Neuronal stem cell (in vitro differentiated cells): ENCODE results near the gene SORCS3.

Experiments used
- DNase-seq: peaks from one replicate; pipeline ENCODE4 v3.0.0-alpha.2; 2013; ENCODE audit warnings: low spot score
- H2AFZ ChIP-seq: one replicate; pipeline ENCODE4 v1.6.1; 2013; ENCODE audit warnings: mild to moderate bottlenecking, low read length, inconsistent platforms
- H2AK5ac ChIP-seq: 2 replicates; pipeline ENCODE4 v1.6.1; 2013; ENCODE audit warnings: low read depth, mild to moderate bottlenecking, inconsistent platforms, low read length, moderate library complexity, mixed read lengths
- H2BK120ac ChIP-seq: 2 replicates; pipeline ENCODE4 v1.6.1; 2013; ENCODE audit warnings: low read depth, mild to moderate bottlenecking, inconsistent platforms, low read length, moderate library complexity, mixed read lengths
- H2BK12ac ChIP-seq: one replicate; pipeline ENCODE4 v1.6.1; 2013; ENCODE audit warnings: low read length, inconsistent platforms
- H2BK15ac ChIP-seq: 2 replicates; pipeline ENCODE4 v1.6.1; 2013; ENCODE audit warnings: mild to moderate bottlenecking, low read length, inconsistent platforms, mixed read lengths
- H2BK5ac ChIP-seq: one replicate; pipeline ENCODE4 v1.6.1; 2013; ENCODE audit warnings: inconsistent platforms, mild to moderate bottlenecking, low read length, moderate library complexity
- H3K14ac ChIP-seq: one replicate; pipeline ENCODE4 v1.6.1; 2013; ENCODE audit warnings: low read length, inconsistent platforms
- H3K18ac ChIP-seq: 2 replicates; pipeline ENCODE4 v1.6.1; 2013; ENCODE audit warnings: low read length, inconsistent platforms
- H3K23ac ChIP-seq: 2 replicates; pipeline ENCODE4 v1.6.1; 2013; ENCODE audit warnings: low read depth, mild to moderate bottlenecking, mixed read lengths, low read length, inconsistent platforms; ENCODE audit not compliant: poor library complexity
- H3K27ac ChIP-seq: replicated peaks from 3 replicates; pipeline ENCODE4 v1.5.1; 2013; ENCODE audit warnings: low read length, inconsistent platforms
- H3K27me3 ChIP-seq, 3 experiments: 2 replicates each; pipeline ENCODE4 v1.6.1; 2013; ENCODE audit warnings: low read length in 3 of 3, mild to moderate bottlenecking in 2 of 3, inconsistent platforms in 1 of 3, low read depth in 1 of 3, mixed read lengths in 1 of 3, moderate library complexity in 1 of 3; ENCODE audit not compliant: control insufficient read depth in 3 of 3, insufficient read depth in 3 of 3
- H3K36me3 ChIP-seq, 2 donors: replicated peaks in 1 of 2; 2 replicates each; pipeline ENCODE4 v1.6.1; 2013; ENCODE audit warnings: low read length in 2 of 2; ENCODE audit not compliant: control insufficient read depth in 2 of 2, insufficient read depth in 2 of 2
- H3K4ac ChIP-seq: 2 replicates; pipeline ENCODE4 v1.6.1; 2013; ENCODE audit warnings: inconsistent platforms, mild to moderate bottlenecking, low read length, moderate library complexity
- H3K4me1 ChIP-seq, 2 donors: 1 replicate in 1 of 2; 2 replicates in 1 of 2; pipeline ENCODE4 v1.6.1; 2013; ENCODE audit warnings: low read length in 2 of 2, low read depth in 1 of 2; ENCODE audit not compliant: control insufficient read depth in 2 of 2, insufficient read depth in 1 of 2
- H3K4me2 ChIP-seq: one replicate; pipeline ENCODE4 v1.6.1; 2013; ENCODE audit warnings: mild to moderate bottlenecking, low read length, inconsistent platforms; ENCODE audit not compliant: insufficient read depth, poor library complexity, severe bottlenecking
- H3K4me3 ChIP-seq, 2 donors: 2 replicates each; pipeline ENCODE4 v1.5.1; 2013; ENCODE audit warnings: low read length in 2 of 2, mild to moderate bottlenecking in 2 of 2, inconsistent platforms in 1 of 2, moderate library complexity in 1 of 2
- H3K79me1 ChIP-seq: one replicate; pipeline ENCODE4 v1.6.1; 2013; ENCODE audit warnings: low read depth, mild to moderate bottlenecking, inconsistent platforms, low read length, moderate library complexity
- H3K9ac ChIP-seq: one replicate; pipeline ENCODE4 v1.6.1; 2013; ENCODE audit warnings: mild to moderate bottlenecking, low read depth, low read length, inconsistent platforms; ENCODE audit not compliant: poor library complexity
- H3K9me3 ChIP-seq, 2 donors: replicated peaks in 1 of 2; 2 replicates each; pipeline versions ENCODE3 to v1.6.1; 2013; ENCODE audit warnings: low read length in 2 of 2, mild to moderate bottlenecking in 2 of 2, inconsistent platforms in 1 of 2, low read depth in 1 of 2, mixed read lengths in 1 of 2, moderate library complexity in 1 of 2; ENCODE audit not compliant: control insufficient read depth in 2 of 2, insufficient read depth in 1 of 2
- H4K8ac ChIP-seq: one replicate; pipeline ENCODE4 v1.6.1; 2013; ENCODE audit warnings: low read depth, mild to moderate bottlenecking, inconsistent platforms, low read length, moderate library complexity
- H4K91ac ChIP-seq: one replicate; pipeline ENCODE4 v1.6.1; 2013; ENCODE audit warnings: low read length, low read depth, mild to moderate bottlenecking, inconsistent platforms; ENCODE audit not compliant: poor library complexity
- WGBS, 2 donors: extraction: QIAGEN DNeasy Blood & Tissue Kit; methylation state at CpG; one replicate each; pipeline ENCODE4 v1.1.7; 2013; ENCODE audit warnings: missing lambda C conversion rate in 2 of 2, mixed read lengths in 1 of 2; ENCODE audit not compliant: insufficient read length in 2 of 2, insufficient replicate concordance in 1 of 2; ENCODE audit errors: extremely low coverage in 2 of 2; 5-methylcytosine and 5-hydroxymethylcytosine counted together

SORCS3 gene

GRCh38 chr10:105252911-105253310, 611.8 kb downstream of the SORCS3 start:
- no peak overlapping the region for H2BK12ac ChIP-seq
- no peaks in the 10 kb centered on the region for H3K9me3 ChIP-seq
- H3K23ac ChIP-seq: no peak overlapping the region
- H2AFZ ChIP-seq: no peak overlapping the region
- no peak overlapping the region for H4K91ac ChIP-seq
- H3K36me3 ChIP-seq: no peaks in the 10 kb centered on the region
- H2BK15ac ChIP-seq: no peak overlapping the region
- H3K18ac ChIP-seq: peak overlapping the region; percentile 60
- no peak overlapping the region for H3K4me2 ChIP-seq
- no peak overlapping the region for H4K8ac ChIP-seq
- no peak overlapping the region for H2BK5ac ChIP-seq
- H2BK120ac ChIP-seq: no peak overlapping the region
- no peaks in the 10 kb centered on the region for H3K4me1 ChIP-seq
- no peak overlapping the region for H2AK5ac ChIP-seq
- no peak overlapping the region for H3K14ac ChIP-seq
- no peaks in the 10 kb centered on the region for H3K27me3 ChIP-seq
- no peak overlapping the region for H3K4ac ChIP-seq
- DNase-seq: no peak
- H3K9ac ChIP-seq: no peak overlapping the region
- H3K79me1 ChIP-seq: no peaks in the 10 kb centered on the region
- no peak overlapping the region for H3K4me3 ChIP-seq
- no peak overlapping the region for H3K27ac ChIP-seq

DNA sequence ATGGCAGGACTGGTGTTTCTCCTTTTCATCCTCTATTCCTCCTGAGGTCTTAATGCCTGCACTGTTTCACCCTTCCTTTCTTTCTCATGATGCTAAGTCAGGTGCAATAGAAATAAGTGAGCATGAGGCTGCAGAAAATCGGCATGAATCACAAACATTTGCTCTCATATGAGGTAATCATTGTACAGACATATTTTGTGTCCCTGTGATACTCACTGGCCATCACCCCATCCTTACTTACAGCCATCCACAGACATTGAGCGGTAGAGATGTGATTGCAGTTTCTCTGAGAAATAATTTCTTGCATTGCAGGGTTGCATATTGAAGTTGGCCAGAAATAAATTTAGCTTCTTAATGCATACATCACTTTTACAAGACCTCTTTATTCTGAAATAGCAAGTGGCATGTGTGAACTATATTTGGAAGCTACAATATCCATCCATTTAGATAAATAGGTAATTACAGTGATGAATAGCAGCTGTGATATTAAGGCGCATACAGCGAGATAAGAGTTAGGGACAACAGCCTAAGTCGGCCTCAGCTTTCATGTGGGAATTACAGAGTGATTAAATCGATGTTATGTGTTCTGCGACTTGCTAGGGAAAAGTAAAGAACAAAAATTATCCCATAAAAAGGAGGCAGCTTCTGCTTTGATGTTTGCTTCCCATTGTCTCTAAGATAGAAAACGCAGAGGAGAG, 612.6 kb downstream of the SORCS3 start:
- Histone ChIP-seq H2BK15ac (no peak overlapping the region), H3K4me3 (no peak overlapping the region), H3K4me1 (no peaks in the 10 kb centered on the region), H2BK12ac (no peak overlapping the region), H3K9ac (no peak overlapping the region), H2AK5ac (no peak overlapping the region), H3K27ac (no peak overlapping the region), H3K9me3 (no peaks in the 10 kb centered on the region), H3K36me3 (no peaks in the 10 kb centered on the region), H3K4me2 (no peak overlapping the region), H2BK5ac (no peak overlapping the region), H3K79me1 (no peaks in the 10 kb centered on the region), H2BK120ac (no peak overlapping the region), H3K18ac (no peak overlapping the region), H4K91ac (no peak overlapping the region), H3K23ac (no peak overlapping the region), H3K27me3 (no peaks in the 10 kb centered on the region), H3K14ac (no peak overlapping the region), H4K8ac (no peak overlapping the region), H2AFZ (no peak overlapping the region), H3K4ac (no peak overlapping the region)
- WGBS, 2 donors: no CpG with 5 or more reads among the region's 8 CpGs
- no peak for DNase-seq

- no peaks in the 10 kb centered on the region for H3K9me3 ChIP-seq
Measured at GRCh38 chr10:105258036-105258673, 617.1 kb downstream of the SORCS3 start.

DNA sequence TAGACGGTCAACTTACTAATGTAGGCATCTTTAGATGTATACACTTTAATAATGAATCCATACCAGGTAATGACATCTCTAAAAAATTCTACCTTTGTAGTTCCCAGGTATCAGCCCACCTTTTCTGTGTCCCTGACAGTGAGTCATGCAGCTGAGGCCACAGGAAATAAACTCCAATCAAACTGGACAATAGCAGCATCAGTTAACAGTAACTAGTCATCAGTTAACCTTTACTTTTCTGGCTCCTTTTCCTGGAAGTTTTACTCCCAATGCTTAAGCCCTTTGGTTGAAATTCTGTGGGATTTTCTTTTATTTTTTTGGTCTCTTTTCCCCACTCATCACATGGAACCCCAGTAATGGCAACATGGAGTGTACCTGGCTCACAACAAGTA, 617.6 kb downstream of the SORCS3 start:
- Histone ChIP-seq H3K4me3 (no peak overlapping the region), H3K9me3 (no peaks in the 10 kb centered on the region), H3K36me3 (no peaks in the 10 kb centered on the region), H3K79me1 (no peaks in the 10 kb centered on the region), H2BK5ac (no peak overlapping the region), H3K9ac (no peak overlapping the region), H4K91ac (no peak overlapping the region), H2BK120ac (no peak overlapping the region), H3K4ac (no peak overlapping the region), H2BK15ac (no peak overlapping the region), H2AK5ac (no peak overlapping the region), H3K23ac (no peak overlapping the region), H3K27me3 (no peaks in the 10 kb centered on the region), H3K18ac (no peak overlapping the region), H4K8ac (no peak overlapping the region), H3K14ac (no peak overlapping the region), H3K27ac (no peak overlapping the region), H3K4me1 (peaks cover 0 to 2% of the 10 kb centered on the region in 2 donors), H3K4me2 (no peak overlapping the region), H2BK12ac (no peak overlapping the region), H2AFZ (no peak overlapping the region)
- no CpG with 5 or more reads among the region's 1 CpG for WGBS, 2 donors
- no peak for DNase-seq

More at GRCh38 chr10:105258036-105258673, 617.1 kb downstream of the SORCS3 start:
- Histone ChIP-seq H2AFZ (no peak overlapping the region), H3K18ac (no peak overlapping the region), H3K79me1 (no peaks in the 10 kb centered on the region), H3K4me3 (no peak overlapping the region), H2BK12ac (no peak overlapping the region), H2BK120ac (no peak overlapping the region), H2BK5ac (no peak overlapping the region), H3K27me3 (no peaks in the 10 kb centered on the region), H2AK5ac (no peak overlapping the region), H3K27ac (no peak overlapping the region), H2BK15ac (no peak overlapping the region), H4K91ac (no peak overlapping the region), H3K14ac (no peak overlapping the region), H3K36me3 (no peaks in the 10 kb centered on the region), H3K4ac (no peak overlapping the region), H3K4me1 (no peaks in the 10 kb centered on the region), H3K9ac (no peak overlapping the region), H3K23ac (no peak overlapping the region), H3K4me2 (no peak overlapping the region), H4K8ac (no peak overlapping the region)
- no CpG with 5 or more reads among the region's 3 CpGs for WGBS, 2 donors
- DNase-seq: no peak
